HG03280 (cell line): Measurements from ENCODE around the gene WNT5A.
"Not testable (repeated sequence)": the region's sequence is repeated elsewhere in the genome, so short reads cannot be mapped to it uniquely, and the experiment has no call there.

Experiments
- ATAC-seq: cut with Tn5 transposase; IDR thresholded peaks from one replicate; pipeline ENCODE4 v1.9.1; 2021; ENCODE audit warnings: mild to moderate bottlenecking, moderate library complexity; ENCODE audit not compliant: unreplicated experiment

Gene WNT5A

DNA sequence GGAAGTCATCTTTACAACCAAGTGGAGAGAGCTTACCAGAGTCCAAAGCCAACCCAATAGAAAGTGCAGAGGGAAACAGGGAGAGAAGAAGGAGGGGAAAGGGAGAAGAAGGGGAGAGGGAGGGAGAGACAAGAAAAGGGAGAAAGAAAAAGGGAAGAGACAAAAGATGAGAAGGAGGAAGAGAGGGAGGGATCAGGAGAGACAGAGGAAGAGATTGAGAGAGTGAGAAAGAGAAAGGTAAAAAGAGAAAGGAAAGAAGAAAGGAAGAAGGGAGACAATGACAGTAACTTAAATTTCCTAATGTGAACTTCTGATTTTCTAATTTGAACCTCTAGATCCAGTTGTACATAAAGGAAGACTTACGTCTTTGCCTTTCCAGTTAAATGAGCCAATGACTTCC is 20.7 kb upstream of the WNT5A start:
- ATAC-seq: no peak

GRCh38 chr3:55505776-55506175 is 18.7 kb upstream of the WNT5A start:
- no peak for ATAC-seq

DNA sequence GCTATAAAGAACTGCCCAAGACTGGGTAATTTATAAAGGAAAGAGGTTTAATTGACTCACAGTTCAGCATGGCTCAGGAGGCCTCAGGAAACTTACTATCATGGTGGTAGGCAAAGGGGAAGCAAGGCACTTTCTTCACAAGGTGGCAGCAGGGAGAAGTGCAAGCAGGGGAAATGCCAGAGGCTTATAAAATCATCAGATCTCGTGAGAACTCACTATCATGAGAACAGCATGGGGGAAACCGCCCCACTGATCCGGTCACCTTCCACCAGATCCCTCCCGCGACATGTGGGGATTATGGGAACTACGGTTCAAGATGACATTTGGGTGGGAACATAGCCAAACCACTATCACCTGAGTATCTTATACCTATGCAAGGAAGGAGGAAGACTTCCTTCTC is 18.0 kb upstream of the WNT5A start:
- not testable (repeated sequence) for ATAC-seq

- no peak for ATAC-seq
Measured at GRCh38 chr3:55501905-55502304, 14.8 kb upstream of the WNT5A start.

DNA sequence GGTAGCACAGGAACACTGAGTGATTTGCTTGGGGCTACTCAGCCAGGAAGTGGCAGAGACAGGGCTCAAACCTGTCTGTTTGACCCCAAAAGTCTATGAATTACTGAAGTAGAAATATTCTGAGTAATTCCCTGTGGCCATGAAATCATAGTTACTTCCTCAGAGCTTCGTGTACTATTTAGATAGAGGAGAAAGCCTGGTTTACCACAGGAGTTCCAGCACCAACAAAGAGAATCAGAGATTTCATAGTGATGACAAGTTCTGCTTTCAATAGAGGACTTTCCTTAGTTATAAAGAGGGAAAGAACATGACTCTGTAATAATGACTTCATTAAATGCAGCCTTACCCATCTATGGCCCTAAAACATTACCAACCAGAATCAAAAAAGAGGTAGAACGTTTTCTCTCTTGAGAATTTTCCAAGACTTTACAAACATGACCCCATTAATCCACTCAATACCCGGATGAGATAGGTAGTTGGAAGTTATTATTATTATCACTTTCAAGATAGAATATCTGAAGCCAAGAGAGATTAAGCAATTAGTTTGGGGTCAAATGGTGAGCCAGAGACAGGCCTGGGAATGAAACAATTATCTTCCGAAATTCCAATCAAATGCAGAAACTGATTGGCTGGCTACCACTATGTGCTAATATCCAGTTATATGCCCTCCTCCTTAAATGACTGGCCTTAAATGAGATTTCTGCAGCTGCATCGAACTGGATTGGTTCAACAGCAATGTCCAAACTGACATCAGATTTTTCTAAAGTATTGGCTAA is 13.6 kb upstream of the WNT5A start:
- ATAC-seq: no peak

- no peak for ATAC-seq
Measured at GRCh38 chr3:55498520-55498919, 11.4 kb upstream of the WNT5A start.

DNA sequence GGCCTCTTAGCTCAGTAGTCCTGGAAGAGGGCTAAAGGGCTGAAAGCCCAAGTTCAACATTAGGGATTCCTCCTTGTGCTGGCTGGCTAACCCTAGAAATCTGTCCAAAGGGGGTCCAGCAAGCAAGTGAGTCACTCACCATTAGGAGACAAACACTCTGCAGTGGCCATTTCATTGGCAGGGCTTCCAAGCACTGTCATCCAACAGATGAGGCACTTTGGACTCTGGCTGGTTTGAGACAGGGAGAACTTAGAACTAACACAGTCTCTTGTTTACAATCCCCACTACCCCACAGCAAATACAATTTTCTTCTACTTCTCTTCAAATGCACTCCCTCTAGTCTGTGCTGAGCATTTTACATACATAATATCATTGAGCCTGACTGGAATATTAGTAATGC is 10.1 kb upstream of the WNT5A start:
- no peak for ATAC-seq

- ATAC-seq: no peak
Measured at GRCh38 chr3:55494976-55495375, 7.9 kb upstream of the WNT5A start.

GRCh38 chr3:55492976-55493375 is 5.9 kb upstream of the WNT5A start:
- no peak for ATAC-seq

DNA sequence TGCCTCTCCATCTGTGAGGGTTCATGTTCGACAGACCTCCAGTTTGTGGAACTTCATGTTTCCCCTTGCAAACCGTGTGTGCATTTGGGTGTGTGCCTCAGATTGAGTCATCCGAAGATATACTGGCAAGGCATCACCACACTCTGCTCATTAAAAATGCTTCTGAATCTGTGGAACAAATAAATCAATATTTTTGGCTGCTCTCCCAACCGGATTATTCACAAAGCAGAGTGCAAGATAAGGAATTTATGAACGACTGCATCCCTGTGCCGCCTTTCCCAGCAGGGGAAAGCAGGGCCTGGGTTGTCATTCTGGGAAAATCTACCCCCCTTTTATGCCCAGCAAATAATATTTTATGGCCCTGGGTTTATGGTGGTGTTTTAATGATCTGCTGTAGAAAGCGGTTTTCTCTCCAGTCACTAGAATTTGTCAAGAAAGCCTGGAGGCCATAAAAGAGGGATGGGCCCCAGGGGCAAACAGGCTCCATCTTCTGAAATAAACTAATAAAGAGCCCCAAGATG is 4.2 kb upstream of the WNT5A start:
- ATAC-seq: no peak

- no peak for ATAC-seq
Measured at GRCh38 chr3:55490276-55490913, 3.3 kb upstream of the WNT5A start.

- ATAC-seq: no peak
Measured at GRCh38 chr3:55489798-55490132, 2.7 kb upstream of the WNT5A start.

DNA sequence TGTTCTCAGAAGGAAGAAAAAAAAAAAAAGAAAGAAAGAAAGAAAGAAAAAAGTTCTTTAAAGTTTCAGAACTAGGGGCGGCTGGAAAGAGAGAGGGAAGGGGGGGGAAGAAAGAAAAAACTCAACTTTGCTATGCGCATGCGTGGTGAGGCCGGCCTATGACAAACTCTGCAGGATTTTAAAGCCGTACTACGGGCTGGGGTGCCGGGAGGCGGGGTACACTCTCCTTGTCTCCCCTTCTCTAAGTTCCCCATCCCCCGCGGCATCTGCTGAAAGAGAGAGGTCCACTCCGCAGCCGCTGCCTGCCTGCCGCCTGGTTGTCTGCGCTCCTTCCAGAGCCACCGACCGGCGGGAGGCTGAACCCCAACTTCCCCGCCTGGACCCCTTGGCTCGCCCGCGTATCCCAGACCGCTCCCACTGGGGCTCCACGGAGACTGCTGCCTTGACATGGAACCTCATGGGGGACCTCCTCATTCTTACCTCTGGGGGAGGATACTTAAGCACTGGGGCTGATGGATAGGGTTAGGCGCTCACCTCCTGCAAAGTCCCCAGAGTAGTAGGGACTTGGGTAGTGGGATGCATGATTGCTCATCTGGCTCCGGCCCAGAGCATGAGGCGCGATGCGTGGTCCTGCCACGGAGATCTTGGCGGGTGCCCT is 1.4 kb upstream of the WNT5A start:
- ATAC-seq: no peak

- ATAC-seq: no peak
Measured at GRCh38 chr3:55487381-55488241, 505 bp upstream of the WNT5A start.

DNA sequence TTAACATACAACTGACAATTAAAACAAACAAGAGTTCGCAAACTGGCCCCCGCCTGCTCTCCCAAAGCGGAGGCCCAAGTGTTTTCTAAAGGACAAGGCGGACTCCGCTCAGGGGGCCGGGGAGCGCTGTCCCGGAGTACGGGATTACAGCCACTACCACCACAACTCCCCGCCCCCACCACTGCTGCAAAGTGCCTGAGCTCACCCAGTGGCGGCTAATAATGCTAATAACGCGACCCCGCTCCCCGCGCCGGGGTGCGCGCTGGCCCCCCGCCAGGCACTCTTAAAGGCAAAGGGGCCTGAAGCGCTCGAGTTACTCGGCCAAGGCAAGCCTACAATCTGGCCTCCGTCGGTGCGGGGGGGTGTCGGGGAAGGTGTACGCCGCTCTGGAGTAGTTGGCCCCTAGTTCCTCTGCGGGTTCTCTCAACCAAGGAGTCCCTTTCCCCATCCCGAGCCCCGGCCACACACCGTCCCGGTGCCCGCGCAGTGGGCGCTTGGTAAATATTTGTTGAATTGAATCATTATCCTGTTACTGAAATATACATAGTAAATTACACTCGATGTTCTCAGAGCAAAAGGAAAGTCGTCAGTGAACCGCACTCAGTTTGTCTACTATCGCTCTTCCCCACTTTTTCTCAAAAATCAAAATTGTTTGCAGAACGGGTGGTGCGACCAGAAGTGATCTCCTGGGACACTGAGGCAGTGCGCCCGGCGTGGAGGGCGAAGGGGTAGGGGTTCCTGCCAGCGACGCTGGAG is 827 bp downstream of the WNT5A start:
- ATAC-seq: no peak

DNA sequence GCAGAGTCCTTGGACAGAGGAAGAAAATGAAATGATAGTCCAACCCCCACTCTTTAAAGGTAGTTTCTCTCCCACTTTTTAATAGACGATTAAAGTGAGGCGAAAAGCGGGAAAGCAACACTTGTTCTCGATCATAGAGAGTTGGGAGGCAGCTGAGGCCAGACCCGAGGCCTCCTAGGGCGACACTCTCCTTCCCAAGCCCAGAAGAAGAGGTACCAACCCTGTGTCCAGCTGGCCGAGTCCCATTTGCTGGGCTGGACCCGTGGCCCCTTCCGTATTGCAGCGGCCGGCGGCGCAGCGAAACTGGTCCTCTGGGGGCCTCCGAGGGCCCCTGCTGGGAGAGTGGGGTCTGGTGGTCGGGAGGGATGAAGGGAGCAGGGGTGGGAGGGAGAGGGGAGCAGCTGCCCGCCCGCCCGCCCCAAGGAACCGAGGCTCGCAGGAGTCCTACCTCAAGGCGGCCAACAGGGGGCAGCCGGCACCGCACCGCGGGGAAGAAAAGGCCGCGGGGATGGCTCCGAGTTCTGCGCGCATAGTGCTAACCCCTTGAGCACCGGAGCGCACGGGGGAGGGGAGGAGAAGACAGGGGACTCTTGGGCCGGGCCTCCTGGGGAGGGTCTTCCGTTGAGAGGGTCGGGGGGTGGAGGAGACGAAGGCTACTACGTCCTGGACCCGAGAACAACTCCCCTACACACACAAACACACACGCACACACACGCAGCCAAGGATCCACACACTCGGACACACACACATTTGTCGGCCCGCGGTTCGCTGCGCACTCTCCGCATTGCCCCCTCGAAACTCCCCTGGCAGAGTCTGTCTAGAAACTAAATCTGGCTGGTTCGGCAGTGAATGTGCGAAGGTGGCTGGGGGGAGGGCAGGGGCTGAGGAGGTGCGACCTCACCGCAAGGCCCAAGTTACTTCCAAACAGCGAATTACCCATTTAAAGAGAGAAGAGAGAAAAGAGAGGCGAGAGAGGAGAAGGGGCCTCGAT is 2.0 kb downstream of the WNT5A start:
- ATAC-seq: peak; percentile 74

GRCh38 chr3:55484191-55484689 is 2.9 kb downstream of the WNT5A start:
- no peak for ATAC-seq

DNA sequence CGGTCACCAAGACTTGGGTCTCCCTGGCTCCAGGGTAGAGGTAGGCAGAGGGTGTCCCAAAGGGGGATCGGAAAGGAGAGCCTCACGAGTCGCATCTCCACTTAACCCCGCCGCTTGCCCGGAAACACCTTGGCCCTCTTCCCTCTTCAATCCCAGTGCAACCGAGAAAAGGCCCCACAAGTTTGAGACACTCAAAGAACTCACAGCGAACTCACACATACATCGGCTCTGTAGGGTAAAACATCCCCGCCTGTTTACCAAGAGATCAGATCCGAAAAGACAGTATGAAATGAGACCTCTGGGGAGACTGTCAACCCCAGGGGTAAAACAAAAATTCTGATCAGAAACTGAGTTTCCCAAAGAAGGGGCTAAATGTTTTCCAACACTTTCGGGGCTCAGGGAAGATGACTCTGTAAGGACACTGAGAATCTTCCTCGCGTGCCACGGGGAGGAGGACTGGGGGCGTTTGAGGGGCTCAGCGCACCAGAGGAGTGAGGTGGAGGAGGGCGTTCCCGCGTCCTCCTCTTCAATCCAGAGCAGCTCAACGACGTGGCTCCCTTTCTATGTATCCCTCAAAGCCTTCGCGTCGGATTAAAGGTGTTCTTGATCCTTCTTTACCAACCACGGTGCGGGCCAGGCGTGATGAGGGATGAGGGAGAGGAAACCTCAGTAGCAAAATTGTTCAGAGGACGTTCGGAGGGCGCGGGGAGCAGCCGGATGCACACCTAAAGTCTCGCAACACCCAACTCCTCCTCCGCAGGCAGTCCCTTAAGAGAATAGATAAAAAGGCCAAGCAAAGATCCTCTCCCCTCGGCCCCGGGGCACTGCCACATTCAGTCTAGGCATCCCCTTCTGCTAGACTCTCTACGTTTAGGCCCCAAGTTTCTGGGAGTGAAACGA is 3.7 kb downstream of the WNT5A start:
- no peak for ATAC-seq
